Measurements from ENCODE around the gene AP5S1.

GRCh38 chr20:3802524-3803239, 17.7 kb upstream of the AP5S1 start:
- TF ChIP-seq POLR2A (IDR thresholded peaks at IDR 0.05; ENCODE audit: low read depth, low read length) (no peak), TAF1 (IDR thresholded peaks at IDR 0.05; ENCODE audit: borderline replicate concordance, low read depth, low read length) (no peak), POLR2AphosphoS5 (IDR thresholded peaks at IDR 0.05; ENCODE audit: low read depth, low read length) (no peak)
